VCaP (cell line): ENCODE data around the gene FSTL4.

Experiments used
- H3K27ac ChIP-seq: fragments of 450-650 bp; 2 replicates; pipeline ENCODE4 v1.5.1; 2017
- TF ChIP-seq, protein P1 (sequence below): fragments of 450-650 bp; conservative IDR thresholded peaks from 2 replicates; pipeline ENCODE4 v1.5.1; 2017; ENCODE audit warnings: mild to moderate bottlenecking, moderate library complexity

The FSTL4 gene

DNA sequence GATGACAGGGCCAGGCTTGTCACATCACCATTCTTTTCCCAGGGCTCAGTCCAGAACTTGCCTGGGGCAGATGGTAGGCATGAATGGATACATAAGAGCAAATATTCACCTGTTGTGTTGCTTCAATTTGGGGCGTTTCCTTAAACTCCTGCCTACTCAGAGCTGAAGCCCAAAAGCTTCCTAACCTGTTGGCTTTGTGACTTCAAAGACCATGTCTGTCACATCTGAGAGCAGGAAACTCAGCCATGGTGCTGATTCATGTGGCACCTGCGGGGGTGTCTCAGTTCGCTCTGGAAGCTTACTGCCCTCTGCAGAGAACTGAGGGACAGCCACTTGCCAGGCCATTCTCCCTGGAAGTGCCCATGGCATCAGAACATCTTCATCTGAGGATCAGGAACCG, 313.9 kb downstream of the FSTL4 start:
- TF ChIP-seq, protein P1, sequence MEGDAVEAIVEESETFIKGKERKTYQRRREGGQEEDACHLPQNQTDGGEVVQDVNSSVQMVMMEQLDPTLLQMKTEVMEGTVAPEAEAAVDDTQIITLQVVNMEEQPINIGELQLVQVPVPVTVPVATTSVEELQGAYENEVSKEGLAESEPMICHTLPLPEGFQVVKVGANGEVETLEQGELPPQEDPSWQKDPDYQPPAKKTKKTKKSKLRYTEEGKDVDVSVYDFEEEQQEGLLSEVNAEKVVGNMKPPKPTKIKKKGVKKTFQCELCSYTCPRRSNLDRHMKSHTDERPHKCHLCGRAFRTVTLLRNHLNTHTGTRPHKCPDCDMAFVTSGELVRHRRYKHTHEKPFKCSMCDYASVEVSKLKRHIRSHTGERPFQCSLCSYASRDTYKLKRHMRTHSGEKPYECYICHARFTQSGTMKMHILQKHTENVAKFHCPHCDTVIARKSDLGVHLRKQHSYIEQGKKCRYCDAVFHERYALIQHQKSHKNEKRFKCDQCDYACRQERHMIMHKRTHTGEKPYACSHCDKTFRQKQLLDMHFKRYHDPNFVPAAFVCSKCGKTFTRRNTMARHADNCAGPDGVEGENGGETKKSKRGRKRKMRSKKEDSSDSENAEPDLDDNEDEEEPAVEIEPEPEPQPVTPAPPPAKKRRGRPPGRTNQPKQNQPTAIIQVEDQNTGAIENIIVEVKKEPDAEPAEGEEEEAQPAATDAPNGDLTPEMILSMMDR = no peak

DNA sequence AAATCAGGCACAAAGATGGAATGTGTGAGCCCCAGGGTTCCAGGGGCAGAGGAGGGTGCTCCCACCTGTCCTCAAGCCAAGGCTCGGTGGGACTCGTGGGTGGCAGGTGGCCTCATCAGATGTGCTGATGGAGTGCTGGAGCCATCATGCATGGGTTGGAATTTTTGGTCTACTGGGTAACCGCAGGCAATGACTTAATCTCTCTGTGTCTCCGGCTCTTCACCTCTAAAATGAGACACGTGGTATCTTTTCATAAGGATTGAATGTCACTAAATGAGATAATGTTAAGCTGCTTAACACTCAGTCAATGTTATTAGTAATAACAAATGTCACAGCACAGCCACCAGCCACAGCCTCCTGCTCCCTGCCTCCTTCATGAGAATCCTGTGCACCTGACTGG, 315.0 kb downstream of the FSTL4 start:
- TF ChIP-seq, protein P1 = no peak
- H3K27ac ChIP-seq = no peak overlapping the region

More for the DNA sequence above, 313.9 kb downstream of the FSTL4 start:
- H3K27ac ChIP-seq = no peak overlapping the region

DNA sequence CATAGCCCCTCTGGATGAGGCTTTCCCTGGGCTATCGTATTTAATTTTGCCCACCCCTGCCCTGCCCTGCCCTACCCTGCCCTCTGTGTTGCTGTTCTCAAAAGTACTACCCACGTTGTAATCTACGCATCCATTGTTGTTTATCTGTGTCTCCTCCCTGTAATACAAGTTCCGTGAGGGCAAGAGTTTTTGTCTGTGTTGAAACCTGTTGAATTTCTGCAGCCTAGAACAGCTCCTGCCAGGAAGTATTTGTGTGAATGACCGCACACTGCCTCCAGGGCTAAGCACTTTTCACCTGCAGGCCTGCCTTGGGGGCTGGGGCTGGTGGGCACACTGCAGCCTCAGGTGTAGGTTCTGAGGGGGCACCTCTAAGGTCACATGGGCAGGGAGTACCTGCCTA, 315.7 kb downstream of the FSTL4 start:
- TF ChIP-seq, protein P1 = no peak
- no peak overlapping the region for H3K27ac ChIP-seq

DNA sequence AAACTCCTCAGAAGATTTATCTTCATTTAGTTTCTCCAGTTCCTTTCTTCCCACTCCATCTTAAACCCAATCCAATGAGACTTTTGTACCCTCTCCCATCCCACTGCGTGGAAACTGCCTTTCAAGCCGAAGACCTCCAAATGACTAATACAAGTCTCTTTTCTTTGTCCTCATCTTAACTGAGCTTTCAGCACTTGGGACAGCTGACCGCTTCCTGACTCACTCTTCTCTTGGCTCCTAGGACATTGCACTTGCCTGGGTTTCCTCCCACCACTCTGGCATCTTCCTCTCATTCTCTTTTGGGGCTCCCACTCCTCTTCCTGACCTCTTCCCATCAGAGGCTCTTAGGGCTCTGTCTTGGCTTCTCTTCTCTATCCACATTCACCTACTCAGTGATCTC, 316.8 kb downstream of the FSTL4 start:
- H3K27ac ChIP-seq = no peak overlapping the region
- TF ChIP-seq, protein P1 = no peak

DNA sequence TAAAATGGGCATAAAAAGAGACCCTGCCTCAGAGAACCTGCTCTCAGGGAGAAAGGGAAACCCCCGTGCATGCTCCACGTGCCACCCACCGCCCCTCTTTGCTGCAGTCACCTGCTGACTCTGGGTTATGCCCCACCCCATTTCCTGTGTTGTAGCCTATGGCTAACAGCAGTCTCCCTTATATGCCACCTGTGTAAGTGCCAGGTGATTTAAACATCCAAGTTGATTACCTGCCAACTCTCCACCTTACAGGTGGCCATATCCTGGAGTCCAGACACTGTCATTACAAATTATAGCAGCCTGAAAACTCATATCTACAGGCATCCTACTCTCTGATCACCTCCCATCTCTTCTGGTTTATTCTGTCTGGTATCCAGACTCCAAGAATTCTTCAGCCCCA, 318.0 kb downstream of the FSTL4 start:
- TF ChIP-seq, protein P1 = no peak
- H3K27ac ChIP-seq = no peak overlapping the region

DNA sequence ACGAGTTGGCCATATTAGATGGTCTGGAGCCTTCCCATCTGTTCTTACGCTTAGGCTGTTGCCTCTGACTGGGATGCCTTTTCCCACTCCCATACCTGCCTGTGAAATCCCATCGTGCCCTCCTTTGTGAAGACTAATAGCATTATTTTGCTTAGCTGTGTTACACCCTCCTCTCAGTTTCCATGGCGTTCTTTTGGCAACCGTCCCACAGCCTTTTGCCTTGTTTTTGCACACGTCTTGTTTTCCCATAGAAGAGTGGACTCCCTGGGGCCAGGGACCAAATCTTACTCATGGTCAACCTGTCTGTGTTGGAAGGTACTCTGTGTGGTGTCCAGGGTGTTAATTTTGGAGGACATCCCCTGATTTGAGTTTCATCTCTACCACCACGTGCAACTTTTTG, 318.4 kb downstream of the FSTL4 start:
- H3K27ac ChIP-seq = no peak overlapping the region
- TF ChIP-seq, protein P1 = no peak

DNA sequence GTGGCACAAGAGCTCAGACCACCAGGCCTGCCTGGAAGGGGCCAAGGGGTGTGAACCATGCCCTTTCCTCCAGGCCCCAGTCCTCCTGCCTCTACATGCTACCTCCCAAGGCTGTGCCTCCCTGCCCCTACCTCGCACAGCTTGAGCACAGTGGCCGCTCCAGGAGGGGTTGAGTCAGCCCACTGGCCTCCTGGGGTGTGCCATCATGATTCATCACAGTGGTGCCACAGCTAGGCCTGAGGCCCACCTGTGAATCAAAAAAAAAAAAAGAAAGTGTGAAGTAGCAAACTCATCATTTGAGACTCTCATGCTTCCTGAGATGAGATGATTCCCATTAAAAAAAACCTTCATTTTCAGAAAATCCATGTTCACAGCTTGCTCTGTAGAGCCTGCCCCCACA, 320.0 kb downstream of the FSTL4 start:
- TF ChIP-seq, protein P1 = no peak
- no peak overlapping the region for H3K27ac ChIP-seq

DNA sequence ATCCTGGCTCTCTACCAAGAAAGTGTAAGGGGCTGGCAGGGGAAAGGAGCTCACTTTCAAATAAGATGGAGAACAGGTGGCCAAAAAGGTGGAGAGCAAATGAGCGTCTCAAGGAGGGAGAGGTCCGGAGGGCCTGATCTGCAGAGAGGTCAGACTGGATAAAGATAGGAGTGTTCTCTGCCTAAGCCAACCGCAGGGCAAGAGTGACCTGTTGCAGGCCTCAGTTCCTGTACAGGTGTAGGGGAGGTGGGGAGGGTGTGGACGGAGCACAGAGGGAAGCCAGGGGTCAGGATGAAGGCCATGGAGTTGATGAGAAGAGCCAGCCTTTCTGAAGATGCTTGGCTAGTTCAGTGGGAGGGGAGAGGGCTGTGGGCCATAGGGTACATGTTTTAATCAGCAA, 320.8 kb downstream of the FSTL4 start:
- TF ChIP-seq, protein P1 = no peak
- H3K27ac ChIP-seq = no peak overlapping the region
